Activated CD4-positive, alpha-beta T cell treated with anti-CD3 and anti-CD28 coated beads, Interleukin-2, amount 50 U/mL, for 24 hours (primary cell): ENCODE measurements around the gene MREG.
"Not testable (repeated sequence)": the region's sequence is repeated elsewhere in the genome, so short reads cannot be mapped to it uniquely, and the experiment has no call there.

Source experiments
- DNase-seq, 2 donors: peaks; one replicate each; pipeline ENCODE4 v3.0.0-alpha.2; 2020; ENCODE audit warnings: low read depth in 1 of 2, low spot score in 1 of 2

Gene MREG

DNA sequence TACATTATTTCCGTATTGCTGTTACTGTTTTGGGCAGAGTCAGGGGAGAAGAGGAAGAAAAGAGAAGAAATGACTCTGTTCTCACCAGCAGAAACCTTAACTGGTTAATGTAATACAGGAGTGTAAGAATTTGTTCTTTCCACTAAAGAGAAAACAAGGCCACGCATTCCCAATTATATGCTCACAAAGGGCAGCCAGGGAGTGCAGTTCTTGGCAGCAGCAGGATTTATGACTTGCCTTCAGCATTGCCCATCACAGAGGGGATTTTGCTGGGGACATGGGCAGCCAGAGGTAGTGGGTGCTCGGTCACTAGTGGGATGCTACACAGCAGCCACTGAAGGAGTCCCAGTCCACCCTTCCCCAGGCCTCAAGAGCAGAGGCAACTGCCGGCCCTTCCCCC, 18.4 kb downstream of the MREG start:
- no peak for DNase-seq

DNA sequence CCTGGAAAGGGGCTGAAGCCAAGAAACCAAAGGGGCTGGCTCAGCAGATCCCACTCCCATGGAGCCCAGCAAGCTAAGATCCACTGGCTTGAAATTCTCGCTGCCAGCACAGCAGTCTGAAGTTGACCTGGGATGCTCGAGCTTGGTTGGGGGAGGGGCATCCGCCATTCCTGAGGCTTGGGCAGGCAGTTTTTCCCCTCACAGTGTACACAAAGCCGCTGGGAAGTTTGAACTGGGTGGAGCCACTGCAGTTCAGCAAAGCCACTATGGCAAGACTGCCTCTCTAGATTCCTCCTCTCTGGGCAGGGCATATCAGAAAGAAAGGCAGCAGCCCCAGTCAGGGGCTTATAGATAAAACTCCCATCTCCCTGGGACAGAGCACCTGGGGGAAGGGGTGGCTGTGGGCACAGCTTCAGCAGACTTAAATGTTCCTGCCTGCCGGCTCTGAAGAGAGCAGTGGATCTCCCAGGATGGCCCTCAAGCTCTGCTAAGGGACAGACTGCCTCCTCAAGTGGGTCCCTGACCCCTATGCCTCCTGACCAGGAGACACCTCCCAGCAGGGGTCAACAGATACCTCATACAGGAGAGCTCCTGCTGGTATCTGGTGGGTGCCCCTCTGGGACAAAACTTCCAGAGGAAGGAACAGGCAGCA, 24.7 kb downstream of the MREG start:
- not testable (repeated sequence) for DNase-seq

DNA sequence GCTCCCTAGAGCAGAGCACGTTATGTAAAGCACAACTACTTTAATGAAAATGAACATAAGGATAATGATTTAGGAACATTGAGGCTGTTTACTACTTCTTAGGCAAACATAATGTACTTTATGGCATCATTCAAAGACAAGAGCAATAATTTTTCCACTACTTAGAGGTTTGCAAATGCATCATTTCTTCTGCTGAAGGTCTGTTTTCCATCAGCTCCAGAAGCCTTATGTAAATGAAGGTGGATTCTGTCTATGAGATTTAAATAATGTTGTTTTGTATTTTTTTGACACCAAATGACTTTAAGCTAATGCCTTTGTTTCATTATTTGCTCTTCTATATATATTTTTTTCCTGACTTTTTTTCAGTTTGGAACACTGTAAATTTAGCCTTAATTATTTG, 28.1 kb downstream of the MREG start:
- no peak for DNase-seq

DNA sequence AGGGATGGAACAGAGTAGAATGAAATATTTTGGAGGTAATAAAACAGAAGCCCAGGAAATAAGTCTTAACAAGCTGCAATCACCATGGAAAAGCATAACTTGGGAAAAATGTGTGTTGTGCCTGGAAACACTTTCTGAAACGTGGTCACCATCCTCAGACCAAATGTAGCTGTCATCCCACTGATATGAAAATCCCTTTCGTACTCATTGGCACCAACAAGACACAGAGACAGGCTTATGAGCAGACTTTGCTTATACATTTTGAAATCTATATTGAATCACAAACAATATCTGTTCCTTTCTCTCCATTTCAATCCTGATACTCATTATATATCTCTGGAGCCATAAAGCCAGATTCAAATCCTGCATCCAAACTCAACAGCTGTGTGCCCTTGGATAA, 28.7 kb downstream of the MREG start:
- DNase-seq = no peak

DNA sequence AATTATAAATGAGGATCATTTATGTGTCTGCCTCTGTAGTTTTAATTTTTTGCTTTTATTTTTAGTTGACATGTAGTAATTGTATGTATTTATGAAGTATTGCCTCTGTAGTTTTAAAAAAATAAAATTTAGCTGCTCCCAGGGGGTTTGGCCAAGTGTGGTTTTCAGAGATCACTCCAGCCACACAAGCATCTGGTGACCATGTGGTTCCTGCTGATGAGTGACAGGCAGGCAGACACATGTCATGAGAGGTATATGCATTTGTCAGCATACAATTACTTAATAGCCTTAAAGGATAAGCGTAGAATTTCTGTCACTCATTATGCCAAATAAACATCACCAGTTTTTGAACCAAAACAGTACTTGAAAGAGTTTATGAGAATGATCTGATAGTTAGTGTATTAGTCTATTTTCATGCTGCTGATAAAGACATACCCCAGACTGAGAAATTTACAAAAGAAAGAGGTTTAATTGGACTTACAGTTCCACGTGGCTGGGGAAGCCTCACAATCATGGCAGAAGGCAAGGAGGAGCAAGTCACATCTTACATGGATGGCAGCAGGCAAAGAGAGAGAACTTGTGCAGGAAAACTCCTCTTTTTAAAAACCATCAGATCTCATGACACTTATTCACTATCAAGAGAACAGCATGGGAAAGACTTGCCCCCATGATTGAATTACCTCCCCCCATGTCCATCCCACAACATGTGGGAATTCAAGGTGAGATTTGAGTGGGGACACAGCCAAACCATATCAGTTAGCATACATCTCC, 29.6 kb downstream of the MREG start:
- no peak for DNase-seq

DNA sequence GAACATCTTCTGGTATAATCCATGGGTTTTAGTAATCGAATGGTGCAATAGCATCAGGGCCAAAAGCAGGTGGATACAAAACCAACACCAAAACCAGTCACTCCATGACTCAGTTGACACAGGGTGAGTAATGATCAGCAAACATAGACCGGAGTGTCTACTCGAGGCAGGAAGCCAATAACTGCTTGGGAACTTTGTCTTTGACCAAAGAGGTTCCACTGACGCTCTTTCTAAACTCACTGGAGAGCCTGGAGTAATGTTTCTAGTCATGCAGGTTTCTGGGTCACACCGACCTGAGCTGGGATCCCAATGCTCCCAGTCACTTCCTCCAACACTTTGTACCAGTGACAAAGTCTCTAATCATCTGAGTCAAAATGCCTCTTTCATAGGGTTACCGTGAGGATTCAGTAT, 30.9 kb downstream of the MREG start:
- DNase-seq = no peak

DNA sequence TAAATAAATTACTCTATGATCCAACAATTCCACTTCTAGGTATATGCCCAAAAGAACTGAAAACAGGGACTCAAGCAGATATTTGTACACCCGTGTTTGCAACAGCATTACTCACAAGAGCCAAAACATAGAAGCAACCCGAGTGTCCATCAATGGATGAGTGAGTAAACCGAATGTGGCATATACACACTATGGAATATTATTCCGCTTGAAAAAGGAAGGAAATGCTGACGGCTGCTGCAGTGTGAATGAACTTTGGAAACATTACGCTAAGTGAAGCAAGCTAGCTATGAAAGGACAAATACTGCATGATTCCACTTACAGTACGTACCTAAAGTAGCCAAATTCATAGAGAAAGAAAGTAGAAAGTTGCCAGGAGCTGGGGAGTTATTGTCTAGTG, 32.2 kb downstream of the MREG start:
- no peak for DNase-seq

DNA sequence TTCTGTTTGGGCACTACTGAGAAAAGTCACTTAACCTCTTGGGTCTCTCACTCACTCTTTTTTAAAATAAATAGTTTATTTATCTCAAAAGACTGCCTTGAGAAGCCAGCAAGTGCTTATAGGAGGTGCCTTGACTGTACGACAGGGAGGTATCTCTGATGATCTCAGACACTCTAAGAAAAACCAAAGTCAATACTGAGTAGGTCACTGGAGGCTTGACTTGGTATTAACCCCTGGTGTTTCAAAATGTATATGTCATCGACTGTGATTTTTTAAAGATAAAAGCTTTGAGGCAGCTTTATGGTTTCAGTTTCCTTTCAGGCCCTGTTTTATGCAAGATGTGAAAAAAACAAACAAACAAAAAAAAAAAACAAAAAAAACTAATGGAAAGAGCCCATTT, 33.7 kb downstream of the MREG start:
- no peak for DNase-seq

DNA sequence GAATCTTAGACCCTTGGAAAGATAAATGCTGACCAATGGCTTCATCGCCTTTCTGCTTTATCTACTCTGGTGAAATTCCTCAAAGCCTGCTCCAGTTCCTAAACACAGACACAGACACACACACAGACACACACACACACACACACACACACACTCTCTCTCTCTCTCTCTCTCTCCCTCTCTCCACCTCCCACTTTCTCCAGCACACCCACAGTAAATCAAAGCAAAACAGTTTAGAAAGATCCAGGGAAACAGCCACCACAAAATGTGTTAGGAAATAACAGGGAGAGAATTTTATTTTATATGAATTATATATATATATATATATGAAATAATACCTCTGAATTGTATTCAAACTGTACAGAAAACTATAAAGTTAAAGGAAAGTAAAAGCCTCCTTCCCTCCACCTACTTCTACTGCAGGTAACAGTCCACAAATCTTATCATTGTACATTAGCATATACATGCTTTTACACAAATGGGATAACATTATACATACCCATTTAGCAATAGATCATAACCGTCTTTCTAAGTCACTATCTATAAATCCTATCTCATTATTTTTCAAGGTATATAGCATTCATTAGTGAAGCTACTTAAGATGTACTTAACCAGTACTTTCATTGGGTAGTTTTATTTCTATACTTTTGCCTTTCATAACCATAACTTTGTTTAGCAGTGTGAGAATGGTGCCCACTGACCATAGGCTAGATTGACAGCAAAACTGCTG, 38.5 kb downstream of the MREG start:
- DNase-seq = no peak

DNA sequence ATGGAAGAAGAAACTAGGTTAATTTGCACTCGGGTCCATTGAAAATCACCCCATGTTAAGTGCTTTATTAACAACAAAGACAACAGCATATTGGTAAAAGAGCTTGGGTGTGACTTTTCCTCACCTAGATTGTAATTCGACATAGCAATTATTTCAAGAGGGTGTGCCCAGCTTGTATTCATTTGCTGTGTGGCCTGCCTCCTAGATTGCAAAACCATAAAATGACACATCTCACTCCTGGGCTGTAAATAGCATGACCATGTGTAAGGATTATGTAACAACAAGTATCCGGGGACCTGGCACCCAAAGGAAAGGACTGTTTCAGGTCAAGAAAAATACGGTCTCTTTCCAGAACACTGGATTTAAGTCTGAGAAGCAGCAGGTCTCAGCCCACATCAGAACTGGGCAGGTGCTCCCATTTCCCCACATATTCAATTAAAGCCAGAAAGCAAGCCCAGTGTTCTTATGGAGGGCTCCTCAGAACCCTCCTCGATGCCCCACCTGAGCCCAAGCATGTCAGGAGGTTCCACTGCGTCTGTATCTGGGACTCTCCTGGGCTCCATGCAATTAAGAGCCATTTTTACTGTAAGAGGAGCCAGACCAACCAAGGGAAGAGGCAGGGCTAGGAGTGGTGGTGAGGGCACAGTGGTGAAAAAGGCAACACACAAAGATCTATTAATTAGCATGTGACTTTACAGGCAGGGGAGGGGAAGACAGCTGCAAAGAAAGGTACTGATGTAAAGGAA, 39.2 kb downstream of the MREG start:
- DNase-seq = no peak

DNA sequence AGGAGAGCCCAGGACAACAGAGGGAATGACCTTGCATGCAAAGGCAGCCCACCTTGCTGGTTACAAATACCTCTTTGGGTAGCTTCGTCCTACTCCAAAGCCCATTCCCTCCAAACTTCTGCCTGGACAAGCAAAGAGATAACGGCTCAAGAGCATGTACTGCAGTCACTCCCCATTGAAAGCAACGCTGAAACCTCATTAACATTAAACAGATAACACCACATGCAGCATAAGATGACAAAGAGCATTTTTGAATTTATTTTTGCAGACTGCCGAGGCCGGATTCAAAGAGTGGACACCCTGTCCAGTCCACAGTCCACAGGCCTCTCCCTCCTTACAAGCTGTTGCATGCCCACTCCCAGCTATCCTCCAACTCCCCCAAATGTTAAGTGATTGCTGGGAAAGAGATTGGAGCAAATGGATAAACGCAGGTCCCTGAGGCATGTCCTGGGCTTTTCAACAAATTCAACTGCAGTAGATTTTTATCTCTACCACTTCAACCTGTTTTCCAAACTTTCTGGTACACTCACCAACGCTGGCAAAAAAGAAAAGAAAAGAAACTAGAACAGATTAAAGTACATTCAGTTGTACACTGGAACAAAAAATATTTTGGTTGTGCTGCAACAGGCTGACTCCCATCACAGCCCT, 40.1 kb downstream of the MREG start:
- no peak for DNase-seq

DNA sequence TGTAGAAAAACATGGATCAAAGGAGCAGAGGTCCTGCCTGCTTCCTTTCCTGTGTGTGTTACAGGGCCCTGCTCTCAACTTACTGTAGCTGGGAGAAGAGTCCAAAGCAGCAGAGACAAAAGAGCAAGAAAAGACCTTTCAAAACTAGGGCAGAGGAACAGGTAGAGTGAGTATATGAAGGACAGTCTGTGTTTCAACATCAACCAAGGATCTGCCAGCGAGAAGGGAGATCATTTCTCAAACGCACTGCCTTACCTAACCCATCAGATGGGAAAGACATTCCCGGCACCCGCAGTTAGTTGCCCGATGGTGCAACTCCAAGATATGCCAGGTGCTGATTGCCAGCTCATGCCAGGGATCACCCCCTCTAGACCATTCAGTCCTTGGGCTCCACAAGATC, 41.7 kb downstream of the MREG start:
- no peak for DNase-seq

DNA sequence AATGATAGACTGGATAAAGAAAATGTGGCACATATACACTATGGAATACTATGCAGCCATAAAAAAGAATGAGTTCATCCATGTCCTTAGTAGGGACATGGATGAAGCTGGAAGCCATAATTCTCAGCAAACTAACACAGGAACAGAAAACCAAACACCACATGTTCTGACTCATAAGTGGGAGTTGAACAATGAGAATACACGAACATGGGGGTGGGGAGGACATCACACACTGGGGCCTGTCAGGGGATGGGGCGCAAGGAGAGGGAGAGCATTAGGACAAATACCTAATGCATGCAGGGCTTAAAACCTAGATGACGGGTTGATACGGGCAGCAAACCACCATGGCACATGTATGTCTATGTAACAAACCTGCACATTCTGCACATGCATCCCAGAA, 42.5 kb downstream of the MREG start:
- not testable (repeated sequence) for DNase-seq

DNA sequence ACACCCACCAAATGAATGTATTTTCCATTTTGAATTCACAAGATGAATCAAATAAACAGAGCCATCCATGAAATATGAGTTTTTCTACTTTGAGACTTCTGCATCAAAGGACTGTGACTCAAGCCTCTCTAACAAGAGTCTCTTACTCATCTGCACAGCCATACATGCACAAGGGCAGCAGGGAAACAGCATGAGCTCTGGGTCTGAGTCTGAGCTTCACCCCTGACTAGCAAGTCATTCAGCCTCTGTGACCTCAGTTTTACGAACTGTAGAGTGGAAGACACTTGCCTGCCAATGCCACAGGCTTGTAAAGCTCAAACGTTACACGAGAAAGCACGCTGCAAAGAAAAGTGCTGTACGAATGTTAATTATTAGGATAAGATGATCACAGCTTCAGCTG, 42.9 kb downstream of the MREG start:
- DNase-seq = peak in 1 of 2 donors; percentile 9

DNA sequence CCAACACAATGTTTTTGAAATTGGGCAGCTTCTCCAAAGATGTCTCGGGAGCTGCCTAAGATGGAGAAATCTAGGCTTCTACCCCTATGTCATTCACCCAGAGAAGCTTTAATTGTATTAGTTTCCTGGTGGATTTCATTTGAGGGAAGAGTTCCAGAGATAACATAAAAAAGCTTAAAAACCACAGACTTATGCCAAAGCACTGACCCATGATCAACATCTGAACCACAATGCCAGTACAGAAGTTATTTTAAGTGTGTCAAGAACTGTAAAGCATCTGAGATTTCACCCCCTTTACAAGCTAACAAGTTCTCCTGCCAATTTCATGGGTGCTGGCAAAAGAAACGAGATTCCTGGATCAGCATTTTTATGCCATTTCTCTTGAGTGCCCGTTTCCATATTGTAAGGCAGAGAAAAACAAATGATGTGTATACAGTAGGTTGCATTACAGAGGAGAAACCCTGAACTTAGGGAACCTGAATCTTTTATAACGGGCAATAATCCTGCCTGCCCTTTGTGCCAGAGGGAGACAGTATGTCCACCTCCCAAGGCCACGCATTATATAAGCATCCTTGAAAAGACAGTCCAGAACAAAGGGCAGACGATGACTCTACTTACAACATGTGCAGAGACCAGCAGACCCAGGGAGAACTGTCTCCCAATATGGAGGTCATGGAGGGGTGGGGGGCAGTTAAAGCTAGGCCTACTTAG, 44.1 kb downstream of the MREG start:
- no peak for DNase-seq

DNA sequence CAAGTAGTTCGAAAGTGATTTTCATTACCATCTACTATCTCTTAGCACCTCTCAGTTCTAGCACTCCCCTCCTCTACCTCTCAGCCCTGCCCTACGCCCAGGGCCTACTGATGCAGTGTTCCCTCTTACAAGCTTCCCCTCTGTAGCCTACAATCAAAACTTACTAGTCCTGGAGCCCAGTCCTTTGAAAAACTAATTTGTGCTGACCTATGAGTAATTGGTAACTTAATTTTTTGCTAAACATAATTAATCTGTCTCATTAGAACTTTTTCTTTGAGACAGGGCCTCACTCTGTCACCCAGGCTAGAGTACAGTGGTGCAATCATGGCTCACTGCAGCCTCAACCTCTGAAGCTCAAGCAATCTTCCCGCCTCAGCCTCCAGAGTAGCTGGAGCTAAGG, 44.9 kb downstream of the MREG start:
- DNase-seq = no peak

DNA sequence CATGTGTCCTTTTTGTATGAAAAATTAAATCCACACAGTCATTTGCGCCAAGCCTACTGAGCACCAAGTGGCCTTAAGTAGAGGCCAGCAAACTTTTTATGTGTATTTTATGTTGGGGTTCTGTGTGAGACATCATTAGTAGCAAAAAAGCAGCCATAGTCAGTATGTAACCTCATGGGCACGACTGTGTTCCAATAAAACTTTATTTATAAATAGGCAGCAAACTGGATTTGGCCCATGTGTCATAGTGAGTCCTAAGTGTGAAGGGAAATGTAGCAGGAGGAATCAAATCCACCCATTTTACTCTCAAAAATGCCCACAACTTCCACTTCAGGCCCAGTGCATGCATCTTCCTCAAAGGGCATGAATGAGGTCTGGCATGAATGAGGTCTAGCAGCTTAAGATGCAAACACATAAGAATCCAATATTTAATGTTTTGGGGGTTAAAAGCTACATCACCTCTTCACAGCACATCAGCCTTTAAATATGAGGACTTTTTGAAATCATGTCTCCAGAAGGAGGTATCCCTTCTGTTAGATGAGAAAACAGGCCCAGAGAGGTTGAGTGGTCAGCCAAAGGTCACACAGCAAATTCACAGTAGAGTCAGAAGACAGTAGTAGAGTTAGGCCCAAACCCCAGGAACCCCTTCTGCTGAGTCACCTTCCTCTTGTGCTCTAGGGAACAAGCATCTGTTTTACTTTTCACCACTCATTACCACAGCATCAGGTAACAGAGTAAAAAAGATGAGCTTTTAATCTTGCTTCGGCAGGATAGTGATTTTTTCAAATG, 45.6 kb downstream of the MREG start:
- DNase-seq = no peak

DNA sequence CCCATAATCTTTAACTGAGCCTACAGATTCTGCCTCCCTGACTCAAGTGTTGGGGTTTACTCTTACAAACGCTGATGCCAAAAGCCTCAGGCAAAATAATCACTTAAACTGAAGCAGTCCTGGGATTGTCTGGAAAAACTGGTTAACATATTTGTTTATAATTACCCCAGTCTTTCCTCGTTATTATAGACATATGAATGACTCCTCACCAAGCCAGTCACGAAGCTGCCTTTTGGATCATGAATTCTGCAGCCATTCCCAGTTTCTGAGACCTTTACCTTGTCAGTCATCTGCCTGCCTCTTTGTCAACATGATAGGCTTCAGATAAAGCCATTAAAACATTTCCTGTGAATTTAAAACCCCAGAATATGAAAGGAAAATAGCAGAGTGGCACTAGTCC, 46.4 kb downstream of the MREG start:
- DNase-seq = no peak

DNA sequence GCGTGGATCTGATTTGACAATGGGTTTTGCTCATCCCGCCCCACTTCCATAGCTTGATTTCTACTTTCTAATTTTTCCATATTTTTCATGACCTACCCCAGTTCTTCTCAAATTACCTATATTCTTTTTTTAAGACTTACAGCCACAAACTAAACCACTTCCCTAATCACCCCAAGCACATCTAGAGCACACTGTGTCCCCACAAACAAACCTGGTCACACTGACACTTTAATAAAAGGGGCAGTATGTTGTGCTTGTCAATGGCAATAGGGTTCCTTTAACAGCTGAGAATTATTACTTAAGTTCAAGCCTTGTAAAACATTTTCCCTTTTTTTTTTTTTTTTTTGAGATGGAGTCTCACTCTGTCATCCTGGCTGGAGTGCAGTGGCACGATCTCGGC, 47.1 kb downstream of the MREG start:
- DNase-seq = no peak
